ENCODE results near the gene PANX1. TPM values are rescaled to one million over a fixed set of nuclear protein-coding genes. Genes with fewer than 3 reads are reported as not detected.

The PANX1 gene
- total RNA-seq, 1 experiment from 2014 or later: 62.9 TPM

- intact Hi-C loops (cut with micrococcal nuclease): no loop called here
- no peaks in the 10 kb centered on the region for H3F3A ChIP-seq (ENCODE audit: low read length, unreplicated experiment)
- TF ChIP-seq EZH2 (IDR thresholded peaks at IDR 0.05; ENCODE audit: low read length, unreplicated experiment) (no peak), CTCF (conservative IDR thresholded peaks at IDR 0.05; ENCODE audit: low read depth, low read length) (no peak), EZH2phosphoT487 (IDR thresholded peaks at IDR 0.05; ENCODE audit: borderline replicate concordance, low read length) (no peak)
- H3K4me3 ChIP-seq (ENCODE audit: low read length): no peak overlapping the region
- H3K9ac ChIP-seq (ENCODE audit: low read length): no peak overlapping the region
- H3K79me2 ChIP-seq (ENCODE audit: low read length): no peaks in the 10 kb centered on the region
- ATAC-seq (no peak), DNase-seq (no peak)
- no peaks in the 10 kb centered on the region for H3K36me3 ChIP-seq (ENCODE audit: low read depth, low read length)
- no peak overlapping the region for H3K4me2 ChIP-seq (ENCODE audit: low read length)
- peaks cover 21% of the 10 kb centered on the region; the same call in 1 of the 2 replicates for H3K9me3 ChIP-seq (ENCODE audit: low read length)
- no peaks in the 10 kb centered on the region for H3K27me3 ChIP-seq (ENCODE audit: low read length)
- no peak overlapping the region for H2AFZ ChIP-seq (ENCODE audit: low read length)
- ChIA-PET CTCF (no interaction called here), POLR2A (ENCODE audit: unreplicated experiment) (no interaction called here)
- H3K4me1 ChIP-seq (ENCODE audit: insufficient read depth, low read length): no peaks in the 10 kb centered on the region
- H3K9me2 ChIP-seq (replicated peaks; ENCODE audit: low read length): no peaks in the 10 kb centered on the region
- H3K27ac ChIP-seq (ENCODE audit: low read length): no peak overlapping the region
- no TSS peak for BruUV-seq (replicated peaks)
- no peaks in the 10 kb centered on the region for H4K20me1 ChIP-seq (ENCODE audit: low read length)
Observed at GRCh38 chr11:94217705-94218104, 89.1 kb downstream of the PANX1 start.

GRCh38 chr11:94218372-94218771 lies 89.7 kb downstream of the PANX1 start:
- Histone ChIP-seq H3K4me1 (ENCODE audit: insufficient read depth, low read length) (no peaks in the 10 kb centered on the region), H3K79me2 (ENCODE audit: low read length) (no peaks in the 10 kb centered on the region), H3K4me2 (ENCODE audit: low read length) (no peak overlapping the region), H3K4me3 (ENCODE audit: low read length) (no peak overlapping the region), H4K20me1 (ENCODE audit: low read length) (no peaks in the 10 kb centered on the region), H3K27ac (ENCODE audit: low read length) (no peak overlapping the region), H3K9me3 (ENCODE audit: low read length) (peaks cover 21% of the 10 kb centered on the region; the same call in 1 of the 2 replicates), H3K36me3 (ENCODE audit: low read depth, low read length) (no peaks in the 10 kb centered on the region), H3F3A (ENCODE audit: low read length, unreplicated experiment) (no peaks in the 10 kb centered on the region), H2AFZ (ENCODE audit: low read length) (no peak overlapping the region), H3K9me2 (replicated peaks; ENCODE audit: low read length) (no peaks in the 10 kb centered on the region), H3K27me3 (ENCODE audit: low read length) (no peaks in the 10 kb centered on the region), H3K9ac (ENCODE audit: low read length) (no peak overlapping the region)
- intact Hi-C loops (cut with micrococcal nuclease): no loop called here
- no peak for TF ChIP-seq EZH2 (IDR thresholded peaks at IDR 0.05; ENCODE audit: low read length, unreplicated experiment)
- ATAC-seq: no peak
- ChIA-PET POLR2A (ENCODE audit: unreplicated experiment) (no interaction called here), CTCF (no interaction called here)
- DNase-seq: no peak
- BruUV-seq (replicated peaks): no TSS peak

GRCh38 chr11:94219771-94220170 lies 91.1 kb downstream of the PANX1 start:
- intact Hi-C loops (cut with micrococcal nuclease): no loop called here
- CTCF ChIA-PET: no interaction called here
- no TSS peak for BruUV-seq (replicated peaks)

More at GRCh38 chr11:94219771-94220170, 91.1 kb downstream of the PANX1 start:
- Histone ChIP-seq H3K9me3 (ENCODE audit: low read length) (peaks cover 21% of the 10 kb centered on the region; the same call in 1 of the 2 replicates), H3K9me2 (replicated peaks; ENCODE audit: low read length) (no peaks in the 10 kb centered on the region), H3K27ac (ENCODE audit: low read length) (no peak overlapping the region), H3K4me3 (ENCODE audit: low read length) (no peak overlapping the region), H3K79me2 (ENCODE audit: low read length) (no peaks in the 10 kb centered on the region), H3K4me2 (ENCODE audit: low read length) (no peak overlapping the region), H3F3A (ENCODE audit: low read length, unreplicated experiment) (no peaks in the 10 kb centered on the region), H3K27me3 (ENCODE audit: low read length) (no peaks in the 10 kb centered on the region), H3K9ac (ENCODE audit: low read length) (no peak overlapping the region), H2AFZ (ENCODE audit: low read length) (no peak overlapping the region), H4K20me1 (ENCODE audit: low read length) (no peaks in the 10 kb centered on the region), H3K36me3 (ENCODE audit: low read depth, low read length) (no peaks in the 10 kb centered on the region), H3K4me1 (ENCODE audit: insufficient read depth, low read length) (no peaks in the 10 kb centered on the region)
- no peak for TF ChIP-seq CTCF (conservative IDR thresholded peaks at IDR 0.05; ENCODE audit: low read depth, low read length)
- TF ChIP-seq EZH2 (IDR thresholded peaks at IDR 0.05; ENCODE audit: low read length, unreplicated experiment): no peak
- TF ChIP-seq EZH2phosphoT487 (IDR thresholded peaks at IDR 0.05; ENCODE audit: borderline replicate concordance, low read length): no peak
- no peak for ATAC-seq
- peak; percentile 38 for DNase-seq
- POLR2A ChIA-PET (ENCODE audit: unreplicated experiment): no interaction called here
